Epithelial cell of proximal tubule (primary cell): ENCODE results near the gene LRP3. TPM values are rescaled to one million over a fixed set of nuclear protein-coding genes. Genes with fewer than 3 reads are reported as not detected.

Experiments
- DNase-seq: peaks from one replicate; pipeline ENCODE4 v3.0.0-alpha.2; 2011; ENCODE audit warnings: low read depth
- H3K4me3 ChIP-seq: 2 replicates; pipeline ENCODE4 v1.5.1; 2011; ENCODE audit warnings: low read depth, mild to moderate bottlenecking, low read length
- CTCF ChIP-seq: conservative IDR thresholded peaks from 2 replicates; pipeline ENCODE4 v1.5.1; 2012; ENCODE audit warnings: low read depth, mild to moderate bottlenecking, low read length
- total RNA-seq: library from RNA; depleted of rRNA; stranded (reverse); fragments of >200 nt; gene quantifications from 2 replicates; pipeline ENCODE4 v1.2.3, GENCODE V29; 2015

LRP3 gene
- total RNA-seq, 1 donor from 2014 or later = 26.3 TPM

GRCh38 chr19:33249740-33250366, 55.7 kb downstream of the LRP3 start:
- no peak overlapping the region for H3K4me3 ChIP-seq
- no peak for DNase-seq
- TF ChIP-seq CTCF = no peak

- TF ChIP-seq CTCF = no peak
- no peak for DNase-seq
- H3K4me3 ChIP-seq = no peak overlapping the region
These were observed 56.4 kb downstream of the LRP3 start for GRCh38 chr19:33250500-33250899.

GRCh38 chr19:33251076-33251475, 56.9 kb downstream of the LRP3 start:
- TF ChIP-seq CTCF = no peak
- H3K4me3 ChIP-seq = no peak overlapping the region
- DNase-seq = no peak

DNA sequence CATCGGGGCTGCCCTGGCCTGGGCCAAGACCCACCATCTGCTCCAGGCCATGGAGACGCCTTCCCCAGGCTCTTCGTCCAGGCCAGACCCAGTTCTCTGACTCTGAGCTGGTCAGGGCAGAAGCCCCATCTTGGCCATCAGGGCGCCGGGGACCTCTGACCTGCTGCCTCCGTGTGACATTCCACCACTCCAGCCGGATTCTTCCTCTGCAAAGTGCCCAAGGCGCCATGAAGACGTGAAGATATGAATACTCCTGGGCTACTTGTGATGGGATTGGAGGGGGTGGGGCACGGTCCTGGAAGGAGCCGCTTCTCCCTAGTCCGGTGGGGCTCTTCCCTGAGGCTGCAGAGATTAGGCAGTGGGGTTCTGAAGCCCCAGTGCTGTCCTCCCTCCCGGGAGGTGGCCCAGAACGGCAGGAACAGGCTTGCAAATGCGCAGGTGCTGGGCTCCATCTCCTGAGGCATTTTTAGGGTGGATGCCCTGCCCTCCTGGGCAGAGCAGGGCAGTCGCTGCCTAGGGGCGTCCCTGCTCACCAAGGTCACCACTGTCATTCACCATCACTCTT, 57.5 kb downstream of the LRP3 start:
- no peak for TF ChIP-seq CTCF

GRCh38 chr19:33252418-33252962, 58.4 kb downstream of the LRP3 start:
- no peak for TF ChIP-seq CTCF
- no peak for DNase-seq
- no peak overlapping the region for H3K4me3 ChIP-seq

More for the DNA sequence above, 57.5 kb downstream of the LRP3 start:
- DNase-seq = no peak
- H3K4me3 ChIP-seq = no peak overlapping the region

DNA sequence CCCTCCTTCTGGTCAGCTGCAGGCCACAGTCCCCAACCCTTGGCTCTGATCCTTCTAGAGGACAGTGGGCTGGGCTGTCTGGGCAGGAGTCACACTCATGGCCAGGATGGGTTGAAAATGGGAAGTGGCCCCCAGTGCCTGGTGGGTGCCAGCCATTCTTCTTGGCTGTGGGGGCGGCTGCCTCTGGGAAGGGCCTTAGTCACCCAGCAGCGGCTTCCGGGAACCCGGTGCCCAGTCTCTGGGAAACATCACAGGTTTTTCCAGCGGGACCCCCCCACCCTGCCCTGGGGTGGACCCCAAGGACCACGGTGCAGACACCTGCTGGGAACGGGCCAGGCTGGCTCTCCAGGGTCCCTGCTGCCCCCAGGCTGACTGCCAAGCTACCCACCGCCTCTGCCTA, 58.8 kb downstream of the LRP3 start:
- H3K4me3 ChIP-seq = no peak overlapping the region
- TF ChIP-seq CTCF = no peak
- no peak for DNase-seq
